Suprapubic skin (tissue), 4 donors: ENCODE results near the gene SETBP1. TPM values are rescaled to one million over a fixed set of nuclear protein-coding genes. Genes with fewer than 3 reads are reported as not detected.

Experiments used
- DNase-seq, 2 donors: peaks; one replicate each; pipeline ENCODE4 v3.0.0-alpha.2; 2019; ENCODE audit warnings: low spot score in 2 of 2
- H3K27ac ChIP-seq: fragments of 200-600 bp; sonication (generic); one replicate; pipeline ENCODE4 v1.5.1; 2019
- H3K27me3 ChIP-seq: fragments of 200-600 bp; sonication (generic); one replicate; pipeline ENCODE4 v1.5.1; 2019
- H3K36me3 ChIP-seq: fragments of 200-600 bp; sonication (generic); one replicate; pipeline ENCODE4 v1.5.1; 2019
- H3K4me1 ChIP-seq: fragments of 200-600 bp; sonication (generic); one replicate; pipeline ENCODE4 v1.5.1; 2019
- H3K4me3 ChIP-seq: fragments of 200-600 bp; sonication (generic); one replicate; pipeline ENCODE4 v1.5.1; 2019; ENCODE audit warnings: mild to moderate bottlenecking
- H3K9me3 ChIP-seq: fragments of 200-600 bp; sonication (generic); one replicate; pipeline ENCODE4 v1.5.1; 2019
- CTCF ChIP-seq, 2 donors: fragments of 200-600 bp in 1 of 2; fragments of 450-650 bp in 1 of 2; sonication (generic) in 1 of 2; IDR thresholded peaks; one replicate each; pipeline ENCODE4 v1.5.1; 2016 to 2019; ENCODE audit warnings: antibody characterized with exemption in 2 of 2, mild to moderate bottlenecking in 1 of 2, moderate library complexity in 1 of 2
- EP300 ChIP-seq: sonication (generic); formaldehyde crosslinking; IDR thresholded peaks from one replicate; pipeline ENCODE4 v1.6.1; 2017; ENCODE audit warnings: antibody characterized with exemption
- POLR2A ChIP-seq, 2 donors: fragments of 450-650 bp; IDR thresholded peaks; one replicate each; pipeline ENCODE4 v1.6.1; 2017; ENCODE audit warnings: antibody characterized with exemption in 2 of 2, mild to moderate bottlenecking in 2 of 2, moderate library complexity in 2 of 2
- POLR2AphosphoS5 ChIP-seq, 3 donors: sonication (generic); formaldehyde crosslinking; IDR thresholded peaks; one replicate each; pipeline ENCODE4 v1.6.1; 2017; ENCODE audit warnings: antibody characterized with exemption in 3 of 3
- WGBS: methylation state at CpG from one replicate; pipeline ENCODE4 v1.1.5; 2018; 5-methylcytosine and 5-hydroxymethylcytosine counted together
- total RNA-seq, 4 donors: library from RNA; depleted of rRNA; stranded (reverse); fragments of >200 nt; gene quantifications; one replicate each; pipeline ENCODE4 v1.1.0, GENCODE V29; 2016

SETBP1 gene
- total RNA-seq, 4 donors from 2014 or later: 13.1 to 25.6 (median 17.2) TPM

- no peak for TF ChIP-seq POLR2AphosphoS5 (IDR thresholded peaks at IDR 0.05)
- TF ChIP-seq EP300: no peak
- no peak for TF ChIP-seq CTCF (IDR thresholded peaks at IDR 0.05)
- TF ChIP-seq POLR2A (IDR thresholded peaks at IDR 0.05): no peak
- Histone ChIP-seq H3K27ac (no peak overlapping the region), H3K36me3 (no peaks in the 10 kb centered on the region), H3K4me3 (no peak overlapping the region), H3K27me3 (no peaks in the 10 kb centered on the region), H3K4me1 (peaks cover 25% of the 10 kb centered on the region), H3K9me3 (no peaks in the 10 kb centered on the region)
- DNase-seq: no peak
Observed at GRCh38 chr18:44687421-44687820, 6.7 kb downstream of the SETBP1 start.

DNA sequence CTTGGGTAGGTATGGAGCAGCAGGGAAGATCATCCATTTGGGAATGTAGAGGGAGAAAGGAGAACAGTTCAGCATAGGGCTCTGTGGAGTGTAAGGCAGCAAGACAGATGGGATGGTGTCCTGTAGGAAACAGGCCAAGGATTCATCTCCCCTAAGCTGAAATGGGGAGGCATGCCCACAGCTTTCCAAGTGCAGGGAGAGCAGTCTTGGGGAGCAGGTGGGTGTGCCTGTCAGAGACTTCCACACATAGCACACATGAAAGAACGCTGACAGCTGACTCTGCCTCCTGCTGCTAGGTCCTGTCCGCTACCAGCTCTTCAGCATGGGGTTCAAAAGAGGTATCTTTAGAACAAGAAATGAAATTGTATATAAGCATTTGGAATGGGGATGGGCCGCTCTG is 9.0 kb downstream of the SETBP1 start:
- Histone ChIP-seq H3K27me3 (no peaks in the 10 kb centered on the region), H3K4me3 (no peak overlapping the region), H3K9me3 (no peaks in the 10 kb centered on the region), H3K4me1 (peaks cover 16% of the 10 kb centered on the region), H3K36me3 (no peaks in the 10 kb centered on the region), H3K27ac (no peak overlapping the region)
- 94% methylated on average over 3 of the region's 3 CpGs for WGBS
- no peak for DNase-seq
- no peak for TF ChIP-seq EP300
- TF ChIP-seq POLR2AphosphoS5 (IDR thresholded peaks at IDR 0.05): no peak
- TF ChIP-seq POLR2A (IDR thresholded peaks at IDR 0.05): no peak

GRCh38 chr18:44691148-44691925 is 10.6 kb downstream of the SETBP1 start:
- Histone ChIP-seq H3K4me3 (no peak overlapping the region), H3K4me1 (peaks cover 26% of the 10 kb centered on the region), H3K27me3 (no peaks in the 10 kb centered on the region), H3K27ac (no peak overlapping the region), H3K9me3 (no peaks in the 10 kb centered on the region), H3K36me3 (no peaks in the 10 kb centered on the region)
- TF ChIP-seq EP300 (no peak), POLR2AphosphoS5 (IDR thresholded peaks at IDR 0.05) (no peak), POLR2A (IDR thresholded peaks at IDR 0.05) (no peak), CTCF (IDR thresholded peaks at IDR 0.05) (no peak)
- no peak for DNase-seq
- 92% methylated on average over 3 of the region's 4 CpGs for WGBS

GRCh38 chr18:44693030-44693784 is 12.5 kb downstream of the SETBP1 start:
- H3K4me1 ChIP-seq: peaks cover 33% of the 10 kb centered on the region
- WGBS: 67% methylated on average over 4 of the region's 4 CpGs

GRCh38 chr18:44695503-44695902 is 14.8 kb downstream of the SETBP1 start:
- H3K9me3 ChIP-seq: no peaks in the 10 kb centered on the region

More at GRCh38 chr18:44693030-44693784, 12.5 kb downstream of the SETBP1 start:
- no peaks in the 10 kb centered on the region for H3K27me3 ChIP-seq
- no peak overlapping the region for H3K4me3 ChIP-seq
- DNase-seq: no peak
- no peak for TF ChIP-seq EP300
- TF ChIP-seq POLR2AphosphoS5 (IDR thresholded peaks at IDR 0.05): no peak
- no peak for TF ChIP-seq POLR2A (IDR thresholded peaks at IDR 0.05)
- no peak overlapping the region for H3K27ac ChIP-seq
- H3K9me3 ChIP-seq: no peaks in the 10 kb centered on the region
- H3K36me3 ChIP-seq: no peaks in the 10 kb centered on the region

More at GRCh38 chr18:44695503-44695902, 14.8 kb downstream of the SETBP1 start:
- Histone ChIP-seq H3K4me1 (peaks cover 43% of the 10 kb centered on the region), H3K36me3 (no peaks in the 10 kb centered on the region), H3K4me3 (no peak overlapping the region), H3K27ac (no peak overlapping the region), H3K27me3 (no peaks in the 10 kb centered on the region)
- TF ChIP-seq POLR2AphosphoS5 (IDR thresholded peaks at IDR 0.05): no peak
- TF ChIP-seq EP300: no peak
- no peak for TF ChIP-seq CTCF (IDR thresholded peaks at IDR 0.05)
- no peak for TF ChIP-seq POLR2A (IDR thresholded peaks at IDR 0.05)
- no peak for DNase-seq
- 89% methylated on average over 4 of the region's 4 CpGs for WGBS
